GM10266 (cell line): ENCODE data around the gene CYP1A2.
A peak's percentile ranks its signal among the peaks of the same experiment; 100 is the strongest.
"Not testable (repeated sequence)": the region's sequence is repeated elsewhere in the genome, so short reads cannot be mapped to it uniquely, and the experiment has no call there.

Source experiments
- DNase-seq: peaks from one replicate; pipeline ENCODE4 v3.0.0; 2012; ENCODE audit errors: extremely low spot score
- TF ChIP-seq, protein P1 (sequence below): IDR thresholded peaks from 2 replicates; pipeline ENCODE4 v1.5.1; 2012; ENCODE audit warnings: mild to moderate bottlenecking, low read depth; ENCODE audit not compliant: control insufficient read depth, insufficient read depth; ENCODE audit errors: missing control alignments

Gene CYP1A2

DNA sequence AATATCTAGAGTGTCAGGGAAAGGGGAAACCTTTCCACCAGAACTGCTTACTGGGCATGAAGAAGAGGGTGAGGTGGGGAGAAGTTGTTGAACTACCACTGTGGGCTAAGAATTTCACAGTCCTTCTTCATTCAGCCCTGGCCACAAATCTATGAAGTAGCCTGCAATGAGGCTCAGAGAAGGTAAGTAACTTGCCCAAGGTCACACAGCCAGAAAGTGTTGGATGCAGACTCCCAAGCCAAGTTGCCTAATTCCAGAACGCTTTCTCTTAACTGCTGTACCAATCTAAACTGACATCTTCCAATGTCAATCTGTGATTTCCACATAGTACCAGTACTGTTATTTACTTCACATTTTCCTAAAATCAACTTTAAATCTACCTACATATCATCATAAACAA is 25.5 kb upstream of the CYP1A2 start:
- no peak for DNase-seq
- TF ChIP-seq, protein P1, sequence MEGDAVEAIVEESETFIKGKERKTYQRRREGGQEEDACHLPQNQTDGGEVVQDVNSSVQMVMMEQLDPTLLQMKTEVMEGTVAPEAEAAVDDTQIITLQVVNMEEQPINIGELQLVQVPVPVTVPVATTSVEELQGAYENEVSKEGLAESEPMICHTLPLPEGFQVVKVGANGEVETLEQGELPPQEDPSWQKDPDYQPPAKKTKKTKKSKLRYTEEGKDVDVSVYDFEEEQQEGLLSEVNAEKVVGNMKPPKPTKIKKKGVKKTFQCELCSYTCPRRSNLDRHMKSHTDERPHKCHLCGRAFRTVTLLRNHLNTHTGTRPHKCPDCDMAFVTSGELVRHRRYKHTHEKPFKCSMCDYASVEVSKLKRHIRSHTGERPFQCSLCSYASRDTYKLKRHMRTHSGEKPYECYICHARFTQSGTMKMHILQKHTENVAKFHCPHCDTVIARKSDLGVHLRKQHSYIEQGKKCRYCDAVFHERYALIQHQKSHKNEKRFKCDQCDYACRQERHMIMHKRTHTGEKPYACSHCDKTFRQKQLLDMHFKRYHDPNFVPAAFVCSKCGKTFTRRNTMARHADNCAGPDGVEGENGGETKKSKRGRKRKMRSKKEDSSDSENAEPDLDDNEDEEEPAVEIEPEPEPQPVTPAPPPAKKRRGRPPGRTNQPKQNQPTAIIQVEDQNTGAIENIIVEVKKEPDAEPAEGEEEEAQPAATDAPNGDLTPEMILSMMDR = no peak

DNA sequence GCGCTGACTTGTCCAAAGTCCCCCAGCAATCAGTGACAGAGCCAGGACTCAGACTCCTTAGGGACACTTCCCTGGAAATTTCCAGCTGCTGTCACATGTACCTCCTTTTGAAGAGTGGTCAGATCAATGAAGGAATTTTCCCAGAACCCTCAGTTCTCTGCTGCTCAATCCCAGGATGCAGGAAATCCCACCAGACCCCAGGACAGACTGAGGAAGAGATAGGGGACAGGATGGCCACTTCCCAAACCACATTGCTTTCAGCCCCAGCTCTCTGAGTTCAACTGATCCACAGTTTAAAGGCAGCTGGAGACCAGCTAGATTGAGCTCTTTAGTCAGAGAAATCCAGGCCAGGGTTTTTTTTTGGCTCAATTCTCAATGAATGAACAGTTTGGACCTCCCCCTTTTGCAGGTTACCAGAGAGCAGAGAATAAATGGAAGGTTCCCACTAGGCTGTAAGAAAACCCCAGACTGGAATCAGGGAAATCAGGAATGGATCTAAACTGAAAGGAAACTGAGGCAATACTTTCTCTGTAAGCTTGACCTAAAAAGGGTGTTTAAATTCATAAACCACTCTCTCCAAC is 24.8 kb upstream of the CYP1A2 start:
- DNase-seq = peak; percentile 65
- TF ChIP-seq, protein P1 = no peak

DNA sequence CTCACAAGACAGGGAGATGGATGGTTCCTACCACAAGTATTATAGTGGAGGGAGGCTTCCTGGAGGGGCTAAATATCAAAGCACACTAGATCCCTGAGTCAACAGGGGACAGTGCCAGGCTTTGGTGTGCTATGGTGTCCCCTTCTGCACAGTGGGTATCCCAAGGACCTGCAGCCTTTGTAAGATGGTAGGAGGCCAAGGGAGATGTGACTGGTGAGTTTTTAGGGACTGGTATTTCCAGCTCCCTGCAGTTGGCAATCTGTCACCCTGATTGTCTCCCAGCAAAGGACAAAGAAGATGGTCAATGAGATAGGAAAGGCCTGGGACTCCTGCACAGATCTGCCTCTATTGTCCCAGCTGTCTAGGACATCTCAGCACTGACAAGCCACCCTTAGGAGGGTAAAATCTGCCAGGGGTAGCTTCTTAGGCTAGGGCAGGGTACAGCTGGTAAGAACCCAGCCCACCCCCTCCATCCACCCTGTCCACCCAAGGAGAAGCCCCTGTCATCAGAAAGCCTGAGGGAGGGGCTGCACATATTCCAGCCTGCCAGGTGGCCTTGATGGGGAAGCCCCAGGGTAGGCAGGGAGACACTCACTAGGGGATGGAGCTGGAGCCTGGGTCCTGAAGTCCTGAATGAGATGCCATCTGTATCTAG is 23.9 kb upstream of the CYP1A2 start:
- TF ChIP-seq, protein P1 = no peak
- DNase-seq = no peak

DNA sequence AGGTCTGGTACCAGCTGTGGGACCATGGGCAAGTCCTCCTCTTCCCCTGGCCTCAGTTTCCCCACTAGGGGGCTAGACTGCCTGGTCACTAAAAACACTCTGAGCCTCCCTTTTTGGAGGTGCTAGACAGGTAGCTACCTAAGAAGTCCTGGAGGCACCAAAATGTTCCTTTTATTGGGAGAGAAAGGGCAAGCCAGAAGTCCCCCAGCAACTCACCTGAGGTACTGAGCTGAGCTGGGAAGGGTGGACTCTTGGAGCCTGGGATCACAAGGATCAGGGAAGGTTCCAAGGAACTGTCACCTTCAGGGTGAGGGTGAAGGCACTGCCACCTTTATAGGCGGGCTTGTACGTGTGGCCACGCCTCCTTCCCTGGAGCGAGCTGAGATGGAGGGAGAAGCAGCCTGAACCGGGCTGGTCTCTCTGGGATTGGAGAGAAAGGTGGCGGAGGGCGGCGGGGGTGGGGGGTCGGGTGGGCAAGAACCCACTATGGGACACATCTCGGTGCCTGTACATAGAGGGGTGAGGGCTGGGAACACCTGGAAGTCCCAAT is 23.3 kb upstream of the CYP1A2 start, which contains the start of gene CYP1A1:
TSS of gene CYP1A1 (minus strand) at position 304 of the 550 bp plus-strand sequence. CDS start 2,431 bp downstream, outside the sequence.
- DNase-seq = peak; percentile 53
- TF ChIP-seq, protein P1 = no peak

DNA sequence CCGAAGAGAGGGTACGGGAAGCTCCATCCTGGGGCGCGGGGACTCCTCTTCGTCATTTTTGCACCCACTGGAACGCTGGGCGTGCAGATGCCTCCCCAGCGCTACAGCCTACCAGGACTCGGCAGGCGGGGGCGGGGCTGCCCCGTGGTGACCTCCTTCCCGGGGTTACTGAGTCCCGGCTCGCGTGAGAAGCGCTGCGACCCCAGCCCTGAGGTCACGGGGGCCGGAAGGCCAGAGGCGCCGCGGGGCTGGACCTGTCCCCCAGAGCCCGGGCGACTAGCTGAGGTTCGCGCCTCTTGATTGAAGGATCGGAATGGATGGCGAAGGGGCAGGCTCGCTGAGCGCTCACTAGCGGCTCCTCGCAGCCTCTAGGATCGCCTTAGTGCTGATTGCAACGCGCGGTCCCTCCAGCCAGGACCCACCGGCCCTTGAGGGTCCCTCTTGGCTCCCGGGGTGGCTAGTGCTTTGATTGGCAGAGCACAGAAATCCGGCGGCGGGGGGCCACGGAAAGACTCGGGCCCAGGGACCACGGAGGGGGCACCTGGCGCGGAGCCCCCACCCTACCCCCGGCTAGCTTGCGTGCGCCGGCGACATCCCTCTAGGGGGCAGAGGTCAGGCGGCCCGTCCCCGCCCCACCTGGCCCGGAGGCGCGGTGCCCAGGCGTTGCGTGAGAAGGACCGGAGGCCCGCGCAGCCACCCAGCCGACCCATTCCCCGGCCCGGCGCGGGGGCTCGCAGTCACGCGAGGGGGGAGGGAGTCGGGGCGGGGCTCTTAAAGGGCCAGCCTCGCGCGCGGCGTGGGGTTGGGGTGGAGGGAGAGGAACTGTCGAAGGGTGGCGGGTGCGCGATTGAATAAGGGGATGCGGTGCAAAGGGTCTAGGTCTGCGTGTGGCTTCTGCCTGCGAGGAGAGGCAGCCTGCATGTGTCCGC is 22.5 kb upstream of the CYP1A2 start:
- DNase-seq = peak; percentile 74
- TF ChIP-seq, protein P1 = peak; percentile 29

DNA sequence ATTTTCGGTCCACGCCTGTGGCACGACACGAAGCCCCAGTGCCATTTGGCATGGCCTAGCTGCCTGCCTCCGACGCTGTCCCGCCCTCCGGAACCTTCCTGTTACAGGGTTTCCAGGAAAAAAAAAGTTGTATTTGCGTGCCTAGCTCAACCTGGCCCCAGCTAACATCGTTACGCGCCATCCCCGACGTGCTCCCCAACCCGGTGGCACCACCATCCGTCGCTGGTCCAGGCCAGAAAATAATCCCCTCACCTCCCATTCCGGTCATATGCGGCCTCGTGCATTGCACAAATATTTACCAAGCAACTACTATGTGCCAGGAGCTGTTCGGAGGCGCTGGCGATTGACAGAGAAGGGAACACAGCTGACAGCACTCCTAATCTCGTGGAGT is 21.9 kb upstream of the CYP1A2 start:
- DNase-seq = no peak
- TF ChIP-seq, protein P1 = no peak

DNA sequence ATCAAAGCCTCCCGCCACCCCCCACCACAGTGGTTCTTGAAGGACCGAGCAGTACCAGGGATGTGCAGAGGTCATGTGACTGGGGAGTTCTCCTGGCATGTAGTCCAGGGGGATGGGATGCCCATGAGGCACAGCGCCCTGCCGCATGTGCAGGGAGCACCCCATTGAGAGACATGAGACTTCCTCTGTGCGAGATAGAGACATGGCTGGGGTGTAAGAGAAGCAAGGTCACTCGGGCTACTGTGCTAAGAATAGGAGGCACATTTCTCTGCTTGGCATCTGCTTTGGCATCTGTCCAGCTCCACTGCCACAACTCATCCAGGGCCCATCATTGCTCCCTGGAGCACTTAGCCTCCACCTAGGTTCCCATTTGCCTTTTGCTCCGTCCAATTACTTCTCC is 20.9 kb upstream of the CYP1A2 start:
- TF ChIP-seq, protein P1 = no peak
- no peak for DNase-seq

DNA sequence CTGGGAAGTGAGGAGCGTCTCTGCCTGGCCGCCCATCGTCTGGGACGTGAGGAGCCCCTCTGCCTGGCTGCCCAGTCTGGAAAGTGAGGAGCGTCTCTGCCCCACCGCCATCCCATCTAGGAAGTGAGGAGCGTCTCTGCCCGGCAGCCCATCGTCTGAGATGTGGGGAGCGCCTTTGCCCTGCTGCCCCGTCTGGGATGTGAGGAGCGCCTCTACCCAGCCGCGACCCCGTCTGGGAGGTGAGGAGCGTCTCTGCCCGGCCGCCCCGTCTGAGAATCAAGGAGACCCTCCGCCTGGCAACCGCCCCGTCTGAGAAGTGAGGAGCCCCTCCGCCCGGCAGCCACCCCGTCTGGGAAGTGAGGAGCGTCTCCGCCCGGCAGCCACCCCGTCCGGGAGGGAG is 19.9 kb upstream of the CYP1A2 start:
- not testable (repeated sequence) for DNase-seq

DNA sequence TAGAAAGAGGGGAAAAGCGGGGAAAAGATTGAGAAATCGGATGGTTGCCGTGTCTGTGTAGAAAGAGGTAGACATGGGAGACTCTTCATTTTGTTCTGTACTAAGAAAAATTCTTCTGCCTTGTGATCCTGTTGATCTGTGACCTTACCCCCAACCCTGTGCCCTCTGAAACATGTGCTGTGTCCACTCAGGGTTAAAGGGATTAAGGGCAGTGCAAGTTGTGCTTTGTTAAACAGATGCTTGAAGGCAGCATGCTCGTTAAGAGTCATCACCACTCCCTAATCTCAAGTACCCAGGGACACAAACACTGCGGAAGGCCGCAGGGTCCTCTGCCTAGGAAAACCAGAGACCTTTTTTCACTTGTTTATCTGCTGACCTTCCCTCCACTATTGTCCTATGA is 19.3 kb upstream of the CYP1A2 start:
- DNase-seq = not testable (repeated sequence)
